Endothelial cell of umbilical vein (primary cell): ENCODE measurements around the gene PCDH15. TPM values are rescaled to one million over a fixed set of nuclear protein-coding genes. Genes with fewer than 3 reads are reported as not detected.

Experiments
- BruUV-seq: library from RNA; stranded (reverse); fragments of 400-500 nt; replicated peaks from 2 replicates; lab custom pipeline; 2021; lab: Mats Ljungman, UMichigan
- CTCF ChIA-PET: fragments of 300-600, 350-600 bp; sonication (Branson Sonifier 250); formaldehyde crosslinking; loops from one replicate; lab custom pipeline; 2021; ENCODE audit warnings: antibody characterized with exemption, inconsistent platforms; lab: Charles Lee
- POLR2A ChIA-PET: fragments of 300-600, 350-600 bp; sonication (Branson Sonifier 250); formaldehyde crosslinking; loops from one replicate; lab custom pipeline; 2021; ENCODE audit warnings: antibody characterized with exemption, inconsistent platforms; lab: Charles Lee
- DNase-seq: peaks from one replicate; pipeline ENCODE4 v3.0.0-alpha.2; 2011; ENCODE audit warnings: low read depth, low spot score
- FAIRE-seq: peaks from 2 replicates; lab custom pipeline; 2011; peaks lifted over from hg19 to GRCh38; lab: Jason Lieb, UNC
- H2AFZ ChIP-seq: 2 replicates; pipeline ENCODE4 v1.6.0; 2012; ENCODE audit warnings: low read depth, low read length, control low read depth, inconsistent platforms
- H3K27ac ChIP-seq: 2 replicates; pipeline ENCODE4 v1.5.1; 2011; ENCODE audit warnings: low read depth, mild to moderate bottlenecking, control low read depth, low read length, moderate library complexity; ENCODE audit not compliant: insufficient read depth
- H3K27me3 ChIP-seq, 2 experiments: 2 replicates each; pipeline versions ENCODE4 v1.6.0 to v1.6.1; 2011; ENCODE audit warnings: low read length in 2 of 2, mixed read lengths in 1 of 2; ENCODE audit not compliant: control insufficient read depth in 2 of 2, insufficient read depth in 2 of 2
- H3K36me3 ChIP-seq, 2 experiments: 2 replicates in 1 of 2; 3 replicates in 1 of 2; pipeline ENCODE4 v1.5.1; 2011; ENCODE audit warnings: low read length in 2 of 2, mild to moderate bottlenecking in 1 of 2, moderate library complexity in 1 of 2; ENCODE audit not compliant: control insufficient read depth in 2 of 2, insufficient read depth in 2 of 2; ENCODE audit errors: extremely low read depth in 1 of 2
- H3K4me1 ChIP-seq: 3 replicates; pipeline ENCODE4 v1.5.1; 2011; ENCODE audit warnings: mild to moderate bottlenecking, low read length; ENCODE audit not compliant: control insufficient read depth, insufficient read depth; ENCODE audit errors: extremely low read depth
- H3K4me2 ChIP-seq: 2 replicates; pipeline ENCODE4 v1.6.1; 2011; ENCODE audit warnings: low read length, control low read depth, mixed read lengths; ENCODE audit not compliant: insufficient read depth
- H3K4me3 ChIP-seq, 3 experiments: fragments of 200-600 bp in 1 of 3; sonication (generic), shearing (Covaris generic) in 1 of 3; replicated peaks in 1 of 3; 2 replicates each; pipeline ENCODE4 v1.5.1; 2011 to 2016; ENCODE audit warnings: control low read depth in 3 of 3, low read length in 3 of 3, mild to moderate bottlenecking in 2 of 3, inconsistent platforms in 1 of 3, low read depth in 1 of 3, moderate library complexity in 1 of 3; ENCODE audit not compliant: insufficient read depth in 1 of 3
- H3K79me2 ChIP-seq: 2 replicates; pipeline ENCODE4 v1.6.0; 2012; ENCODE audit warnings: low read length, inconsistent platforms; ENCODE audit not compliant: control insufficient read depth, insufficient read depth
- H3K9ac ChIP-seq: replicated peaks from 2 replicates; pipeline ENCODE3; 2011; ENCODE audit warnings: low read length, control low read depth; ENCODE audit not compliant: insufficient read depth; ENCODE audit errors: extremely low read depth
- H3K9me1 ChIP-seq: replicated peaks from 3 replicates; pipeline ENCODE4 v1.6.0; 2011; ENCODE audit warnings: mild to moderate bottlenecking, low read length; ENCODE audit not compliant: control insufficient read depth, insufficient read depth; ENCODE audit errors: extremely low read depth
- H3K9me3 ChIP-seq: replicated peaks from 2 replicates; pipeline ENCODE4 v1.5.1; 2012; ENCODE audit warnings: low read length, inconsistent platforms; ENCODE audit not compliant: control insufficient read depth, insufficient read depth
- H4K20me1 ChIP-seq: replicated peaks from 2 replicates; pipeline ENCODE3; 2011; ENCODE audit warnings: mild to moderate bottlenecking, low read length; ENCODE audit not compliant: control insufficient read depth, insufficient read depth; ENCODE audit errors: extremely low read depth
- CTCF ChIP-seq, 2 donors: IDR thresholded peaks; 1 replicate in 1 of 2; 2 replicates in 1 of 2; pipeline ENCODE4 v1.5.1; 2011; ENCODE audit warnings: low read length in 2 of 2, mild to moderate bottlenecking in 2 of 2, moderate library complexity in 2 of 2, control low read depth in 1 of 2, inconsistent platforms in 1 of 2, low read depth in 1 of 2; ENCODE audit not compliant: insufficient read depth in 1 of 2; ENCODE audit errors: extremely low read depth in 1 of 2
- EZH2 ChIP-seq: IDR thresholded peaks from 2 replicates; pipeline ENCODE4 v1.6.1; 2012; ENCODE audit warnings: borderline replicate concordance, low read depth, mild to moderate bottlenecking, moderate library complexity, low read length, inconsistent platforms; ENCODE audit not compliant: severe bottlenecking
- FOS ChIP-seq: IDR thresholded peaks from 2 replicates; pipeline ENCODE4 v1.6.1; 2011; ENCODE audit warnings: mild to moderate bottlenecking, low read length, moderate library complexity, borderline replicate concordance; ENCODE audit not compliant: insufficient read depth
- GATA2 ChIP-seq: IDR thresholded peaks from 2 replicates; pipeline ENCODE4 v1.7.0; 2011; ENCODE audit warnings: low read depth, mild to moderate bottlenecking, moderate library complexity, mixed read lengths, low read length; ENCODE audit not compliant: insufficient read length, insufficient read depth
- JUN ChIP-seq: IDR thresholded peaks from 2 replicates; pipeline ENCODE4 v1.6.1; 2011; ENCODE audit warnings: borderline replicate concordance, low read depth; ENCODE audit not compliant: insufficient read length, insufficient read depth
- MAX ChIP-seq: IDR thresholded peaks from 2 replicates; pipeline ENCODE4 v1.6.1; 2011; ENCODE audit not compliant: insufficient read depth, insufficient read length
- MYC ChIP-seq: IDR thresholded peaks from one replicate; pipeline ENCODE4 v1.6.1; 2011; ENCODE audit warnings: mild to moderate bottlenecking, low read depth, low read length
- POLR2A ChIP-seq: IDR thresholded peaks from 2 replicates; pipeline ENCODE4 v1.6.1; 2012; ENCODE audit warnings: low read depth, mild to moderate bottlenecking, control low read depth, low read length
- POLR2AphosphoS5 ChIP-seq: IDR thresholded peaks from 2 replicates; pipeline ENCODE4 v1.6.1; 2012; ENCODE audit warnings: low read depth, mild to moderate bottlenecking, control low read depth, low read length, moderate library complexity; ENCODE audit not compliant: insufficient read depth
- dilution Hi-C: fragments of 300-500 bp; cut with MboI; formaldehyde crosslinking; loops from one replicate; pipeline ENCODE4 v1.15.0; 2019; ENCODE audit warnings: low sequenced_read_pairs; ENCODE audit not compliant: extremely low pct_ligation_motif_present
- intact Hi-C: fragments of 100-400 bp; cut with micrococcal nuclease; formaldehyde crosslinking; loops from one replicate; pipeline ENCODE4 v1.10.0; 2022
- polyA plus RNA-seq, 4 experiments: library from polyadenylated mRNA; depleted of rRNA in 3 of 4; stranded (reverse) in 3 of 4; unstranded in 1 of 4; fragments of >200 nt; gene quantifications; 2 replicates each; pipeline versions ENCODE4 v1.2.1 to v1.2.3, GENCODE V29; 2011 to 2012; ENCODE audit warnings: missing spikeins in 1 of 4
- total RNA-seq: library from RNA; stranded (reverse); gene quantifications from 2 replicates; pipeline ENCODE4 v1.2.3, GENCODE V29; 2021

The PCDH15 gene
- total and polyA plus RNA-seq, 2 donors (not counting 3 experiments of a cell fraction or from before 2014, with no cell fraction given): 0.04 TPM; not detected in 1

DNA sequence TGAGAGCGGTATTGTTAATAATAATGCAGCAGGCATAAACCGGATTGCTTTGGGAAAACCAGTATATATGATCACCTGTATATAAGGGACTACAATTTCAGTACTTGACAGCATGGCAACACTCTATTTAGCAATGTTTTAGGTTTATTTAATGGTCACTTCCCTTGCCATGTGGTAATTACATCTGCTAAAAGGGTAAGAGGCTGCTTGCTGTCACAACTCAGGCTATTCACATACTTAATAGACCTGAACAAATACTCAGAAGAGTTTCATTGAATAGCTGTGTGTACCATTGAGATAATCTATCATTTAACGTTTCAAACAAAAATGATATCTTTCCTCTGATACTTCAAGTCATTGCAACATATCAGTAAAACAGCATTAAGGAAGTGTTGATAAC lies 90.1 kb downstream of the PCDH15 start:
- peak overlapping the region; percentile 24 for H2AFZ ChIP-seq

More for the DNA sequence above, 90.1 kb downstream of the PCDH15 start:
- Histone ChIP-seq H3K9ac (no peak overlapping the region), H3K4me2 (no peak overlapping the region), H3K9me1 (no peaks in the 10 kb centered on the region), H3K79me2 (no peaks in the 10 kb centered on the region), H3K27ac (no peak overlapping the region), H3K4me1 (no peaks in the 10 kb centered on the region), H4K20me1 (no peaks in the 10 kb centered on the region), H3K4me3 (no peak overlapping the region), H3K27me3 (no peaks in the 10 kb centered on the region), H3K36me3 (no peaks in the 10 kb centered on the region), H3K9me3 (no peaks in the 10 kb centered on the region)
- BruUV-seq: no TSS peak
- POLR2A ChIA-PET: no interaction called here
- TF ChIP-seq GATA2: no peak
- no peak for TF ChIP-seq FOS
- TF ChIP-seq POLR2A: no peak
- TF ChIP-seq MYC: no peak
- no peak for TF ChIP-seq CTCF (IDR thresholded peaks at IDR 0.05; ENCODE audit: extremely low read depth in 1 of 2, insufficient read depth in 1 of 2, low read depth in 1 of 2, low read length in 2 of 2)
- TF ChIP-seq MAX: no peak
- no peak for TF ChIP-seq JUN
- no peak for TF ChIP-seq POLR2AphosphoS5
- TF ChIP-seq EZH2: no peak
- dilution Hi-C loops: no loop called here
- DNase-seq: no peak
- no peak for FAIRE-seq
- intact Hi-C loops: no loop called here
- CTCF ChIA-PET: no interaction called here
